Stimulated activated CD8-positive, alpha-beta memory T cell treated with anti-CD3 and anti-CD28 coated beads, Interleukin-2, amount 100 ng/mL, for 1 hour (primary cell): ENCODE data around the gene ARHGAP21.
A peak's percentile ranks its signal among the peaks of the same experiment; 100 is the strongest.
"Not testable (repeated sequence)": the region's sequence is repeated elsewhere in the genome, so short reads cannot be mapped to it uniquely, and the experiment has no call there.

Experiments
- DNase-seq, 2 donors: peaks; one replicate each; pipeline ENCODE4 v3.0.0-alpha.2; 2020; ENCODE audit warnings: low read depth in 2 of 2

The ARHGAP21 gene

DNA sequence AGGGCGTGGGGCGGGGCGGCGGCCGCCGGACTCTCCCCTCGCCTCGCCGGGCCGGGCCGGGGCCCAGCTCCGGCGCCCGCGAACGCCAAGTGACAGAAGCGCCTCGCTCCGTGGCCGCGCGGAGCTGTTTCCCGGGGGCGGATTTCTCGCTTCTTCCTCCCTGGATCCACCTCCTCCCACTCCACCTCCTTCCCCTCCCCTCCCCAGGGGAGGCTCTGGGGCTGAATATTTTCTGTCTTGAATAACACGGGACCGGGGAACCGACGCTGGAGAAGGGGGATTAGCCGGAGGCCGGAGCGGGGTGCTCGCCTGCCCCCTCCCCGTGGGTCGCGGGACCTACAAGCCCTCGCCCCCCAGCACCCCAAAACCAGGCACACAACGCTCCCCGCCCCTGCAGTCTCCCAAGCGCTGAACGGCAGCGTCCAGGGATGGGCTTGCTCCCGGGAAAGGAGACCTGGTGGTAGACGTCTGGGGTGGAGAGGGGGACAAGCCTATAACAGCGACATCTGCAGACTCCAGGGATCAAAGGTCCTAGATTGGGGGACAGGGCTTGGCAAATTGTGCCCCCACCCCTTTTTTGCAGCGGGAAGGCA, at the start of gene ARHGAP21:
Gene ARHGAP21 (minus strand): TSS at position 100 of the 593 bp plus-strand sequence. CDS start 1,988 bp downstream, outside the sequence.
- no peak for DNase-seq

DNA sequence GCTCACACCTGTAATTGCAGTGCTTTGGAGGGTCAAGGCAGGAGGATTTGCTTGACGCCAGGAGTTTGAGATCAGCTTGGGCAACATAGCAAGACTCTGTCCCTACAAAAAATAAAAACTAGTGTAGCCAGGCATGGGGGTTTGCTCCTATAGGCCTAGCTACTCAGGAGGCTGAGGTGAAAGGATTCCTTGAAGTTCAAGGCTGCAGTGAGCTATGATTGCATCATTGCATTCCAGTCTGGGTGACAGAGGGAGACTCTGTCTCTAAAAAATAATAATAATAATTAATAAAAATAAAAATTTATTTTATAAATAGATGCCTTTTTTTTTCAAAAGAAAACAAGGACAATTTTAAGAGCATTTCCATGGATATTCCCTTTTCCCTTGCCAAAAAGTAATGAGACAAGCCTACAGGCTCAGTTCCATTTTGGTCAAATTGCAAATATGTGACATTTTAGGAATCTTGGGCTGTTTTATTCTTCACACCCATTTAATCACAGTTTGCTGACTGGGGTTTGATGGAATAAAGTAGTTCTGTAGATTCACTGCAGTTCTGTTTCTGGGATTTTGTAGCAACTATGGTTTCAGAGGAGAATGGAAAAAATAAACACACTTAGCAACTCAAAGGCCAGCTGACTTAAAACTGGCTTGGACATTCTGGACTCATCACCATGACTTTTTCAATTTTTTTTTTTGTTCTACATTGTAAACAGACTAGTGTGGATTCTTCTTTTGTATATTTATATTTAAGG, 48.4 kb upstream of the ARHGAP21 start:
- DNase-seq = no peak

GRCh38 chr10:24764991-24765390, 41.3 kb upstream of the ARHGAP21 start:
- not testable (repeated sequence) for DNase-seq

- DNase-seq = no peak
Observed at GRCh38 chr10:24762966-24763623, 39.4 kb upstream of the ARHGAP21 start.

- DNase-seq = no peak
Observed at GRCh38 chr10:24762161-24762924, 38.7 kb upstream of the ARHGAP21 start.

- no peak for DNase-seq
Observed at GRCh38 chr10:24759672-24760071, 36.0 kb upstream of the ARHGAP21 start.

DNA sequence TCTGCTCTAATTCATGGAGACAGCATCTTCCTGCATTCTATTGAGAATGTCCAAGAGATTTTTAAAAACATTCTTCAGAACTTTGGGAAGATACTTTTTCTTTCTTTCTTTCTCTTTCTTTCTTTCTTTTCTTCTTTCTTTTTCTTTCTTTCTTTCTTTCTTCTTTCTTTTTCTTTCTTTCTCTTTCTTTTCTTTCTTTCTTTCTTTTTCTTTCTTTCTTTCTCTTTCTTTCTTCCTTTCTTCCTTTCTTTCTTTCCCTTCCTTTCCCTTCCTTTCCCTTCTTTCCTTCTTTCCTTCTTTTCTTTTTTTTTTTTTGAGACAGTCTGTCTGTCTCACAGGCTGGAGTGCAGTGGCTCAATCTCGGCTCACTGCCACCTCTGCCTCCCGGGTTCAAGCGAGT, 34.6 kb upstream of the ARHGAP21 start:
- DNase-seq = not testable (repeated sequence)

DNA sequence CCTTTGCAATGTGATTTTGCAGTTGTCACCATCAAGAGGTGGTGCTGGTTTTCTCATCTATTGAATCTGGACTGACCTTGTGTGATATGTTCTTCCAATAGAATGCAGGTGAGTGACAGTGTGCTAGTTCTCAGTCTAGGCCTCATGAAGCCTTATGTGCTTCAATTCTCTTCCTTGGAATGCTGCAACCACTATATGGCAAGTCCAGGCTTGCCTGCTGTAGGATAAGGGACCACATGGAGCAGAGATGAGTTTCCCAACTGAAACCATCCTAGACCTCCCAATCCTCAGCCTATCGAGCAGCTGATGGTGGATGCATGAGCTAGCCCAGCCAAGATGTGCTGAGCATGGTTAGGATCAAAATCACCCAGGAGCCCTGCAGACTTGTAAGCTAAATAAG, 32.6 kb upstream of the ARHGAP21 start:
- no peak for DNase-seq

DNA sequence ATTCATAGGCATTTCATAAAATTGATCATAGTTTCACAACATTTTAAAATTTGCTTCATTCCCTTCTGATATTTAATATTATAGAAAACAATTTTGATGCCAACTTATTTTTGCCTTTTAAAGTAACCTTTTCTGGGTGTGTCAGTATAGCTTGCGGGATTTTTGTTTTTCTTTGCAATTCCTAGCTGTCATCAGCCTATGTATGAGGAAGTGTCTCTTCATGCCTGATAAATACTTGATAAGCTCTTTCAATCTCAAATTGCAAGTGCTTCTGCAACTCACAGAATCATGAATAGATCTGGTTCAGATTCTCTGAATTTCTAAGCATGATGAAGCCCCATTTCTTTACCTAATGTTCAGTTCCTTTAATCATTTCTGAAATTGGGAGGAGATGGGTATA, 28.0 kb upstream of the ARHGAP21 start:
- DNase-seq = no peak

DNA sequence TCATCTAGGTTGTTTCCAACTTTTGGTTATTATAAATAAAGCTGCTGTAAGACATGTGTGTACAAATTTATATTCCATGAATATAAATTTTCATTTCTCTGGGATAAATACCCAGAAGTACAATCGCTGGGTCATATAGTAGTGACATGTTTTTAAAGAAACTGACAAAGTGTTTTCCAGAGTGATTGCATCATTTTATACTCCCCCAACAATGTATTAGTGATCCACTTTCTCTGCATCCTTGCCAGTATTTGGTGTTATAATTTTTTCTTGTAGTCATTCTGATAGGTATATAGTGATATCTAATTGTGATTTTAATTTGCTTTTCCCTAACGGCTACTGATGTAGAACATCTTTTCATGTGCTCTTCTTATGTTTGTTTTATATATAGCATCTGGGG, 27.0 kb upstream of the ARHGAP21 start:
- DNase-seq = no peak

DNA sequence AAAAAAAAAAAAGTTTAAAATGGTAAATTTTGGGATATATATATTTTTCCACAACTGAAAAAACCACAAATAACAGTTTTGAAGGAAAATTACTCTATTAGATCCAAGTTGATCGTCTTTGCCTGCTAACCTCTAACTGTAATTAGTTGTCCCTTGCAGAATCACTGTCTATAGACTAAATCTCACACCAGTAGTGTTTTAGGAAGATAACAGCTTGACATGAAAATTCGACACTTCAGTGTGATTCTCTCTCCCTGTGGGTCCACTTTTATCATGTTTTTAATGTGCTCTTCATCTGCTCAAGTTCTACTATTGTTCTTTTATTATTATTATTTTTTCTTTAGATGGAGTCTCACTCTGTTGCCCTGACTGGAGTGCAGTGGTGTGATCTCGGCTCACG, 24.5 kb upstream of the ARHGAP21 start:
- no peak for DNase-seq

DNA sequence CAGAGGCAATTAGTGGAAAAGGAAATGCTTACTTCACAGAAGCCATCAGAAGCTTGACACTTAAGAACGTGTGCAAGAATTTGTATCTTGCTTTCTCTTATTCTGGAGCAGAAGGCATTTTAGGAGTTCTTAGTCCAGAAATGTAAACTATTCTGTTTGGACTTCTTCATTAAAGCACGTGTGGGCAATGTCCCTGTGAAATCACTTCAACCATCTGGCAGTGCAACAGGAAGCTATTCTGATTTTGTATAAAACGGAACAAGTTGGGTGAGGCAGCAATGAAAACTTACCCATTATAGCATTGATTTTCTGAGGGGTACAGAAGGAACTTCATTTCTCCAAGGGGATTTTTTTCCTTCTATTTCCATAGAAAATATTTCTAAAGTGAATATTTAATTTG, 21.3 kb upstream of the ARHGAP21 start:
- no peak for DNase-seq

GRCh38 chr10:24740714-24741113, 17.0 kb upstream of the ARHGAP21 start:
- DNase-seq = no peak

DNA sequence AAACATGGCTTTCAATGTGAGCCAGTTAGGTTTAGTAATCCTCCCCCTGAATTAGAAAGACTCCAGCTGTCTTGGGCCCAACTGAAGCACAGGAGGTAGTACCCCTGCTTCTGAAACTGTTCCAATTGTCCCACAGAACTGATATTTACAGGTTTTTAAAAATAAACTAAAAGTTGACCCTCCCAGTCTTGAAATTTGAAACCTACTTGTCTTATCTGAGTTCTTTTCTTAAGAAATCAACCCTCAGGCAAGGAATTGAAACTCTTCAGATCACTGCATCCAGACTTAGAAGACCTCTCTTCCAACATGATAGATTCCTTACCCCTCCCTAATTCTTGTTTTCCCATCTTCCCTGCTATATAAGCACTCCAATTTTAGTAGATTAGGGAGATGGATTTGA, 13.3 kb upstream of the ARHGAP21 start:
- no peak for DNase-seq

- DNase-seq = no peak
Observed at GRCh38 chr10:24731942-24732341, 8.3 kb upstream of the ARHGAP21 start.

GRCh38 chr10:24730811-24731210, 7.1 kb upstream of the ARHGAP21 start:
- no peak for DNase-seq

DNA sequence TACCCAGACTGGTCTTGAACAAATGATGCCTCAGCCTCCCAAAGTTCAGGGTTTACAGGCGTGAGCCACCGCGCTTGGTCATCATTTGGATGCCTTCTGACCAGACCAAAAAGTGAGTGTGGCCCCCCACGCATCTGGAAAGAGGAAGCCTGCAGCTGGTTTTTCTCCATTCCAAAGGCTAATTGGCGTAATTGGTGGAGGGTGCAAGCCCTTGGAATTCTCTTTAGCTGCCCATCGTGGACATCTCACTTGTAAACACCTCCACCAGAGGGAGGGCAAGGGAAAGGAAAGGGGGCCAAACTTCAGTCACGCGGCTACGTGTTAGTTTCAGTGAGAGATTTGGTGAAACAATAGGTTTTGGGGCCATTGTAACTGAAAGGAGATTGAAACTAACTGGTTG, 4.1 kb upstream of the ARHGAP21 start:
- DNase-seq = no peak

- no peak for DNase-seq
Observed at GRCh38 chr10:24726626-24727025, 2.9 kb upstream of the ARHGAP21 start.

- not testable (repeated sequence) for DNase-seq
Observed at GRCh38 chr10:24726029-24726428, 2.3 kb upstream of the ARHGAP21 start.

GRCh38 chr10:24724381-24725228, 918 bp upstream of the ARHGAP21 start:
- peak; percentile 92 to 93 for DNase-seq

GRCh38 chr10:24723386-24723787, 300 bp downstream of the ARHGAP21 start:
- DNase-seq = no peak
